ENCODE measurements around the gene ARID1B. TPM values are rescaled to one million over a fixed set of nuclear protein-coding genes. Genes with fewer than 3 reads are reported as not detected.

ARID1B gene
- total and polyA plus RNA-seq, 5 donors: 18.3 to 59.6 (median 53.8) TPM

DNA sequence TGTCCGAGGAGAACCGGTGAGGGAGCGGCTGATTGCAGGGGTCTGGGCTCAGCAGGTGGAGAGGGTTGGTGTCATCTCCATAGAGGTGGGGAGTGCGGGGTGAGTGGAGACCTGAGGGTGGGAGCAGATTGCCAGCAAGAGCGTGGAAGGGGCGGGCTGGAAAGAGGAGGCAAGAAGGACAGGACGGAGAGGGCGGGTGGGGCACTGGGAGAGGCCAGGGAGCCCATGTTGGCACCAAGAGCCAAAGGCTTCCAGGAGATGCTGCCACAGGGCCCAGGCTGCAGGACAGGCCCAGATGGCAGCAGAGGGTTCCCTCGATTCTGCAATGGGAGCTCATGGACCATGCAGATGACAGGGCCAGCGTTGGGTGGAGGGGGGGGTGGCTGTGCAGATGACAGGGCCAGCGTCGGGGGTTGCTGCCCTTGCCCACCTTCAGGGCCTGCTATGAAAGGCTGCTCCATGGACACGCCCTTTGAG, 440.8 kb downstream of the ARID1B start:
- intact Hi-C loops (cut with DNase I): no loop called here
- Histone ChIP-seq H3K27ac (ENCODE audit: low read length) (no peak overlapping the region), H3K4me3 (ENCODE audit: low read length) (no peak overlapping the region), H3K27me3 (ENCODE audit: control insufficient read depth, insufficient read depth) (no peaks in the 10 kb centered on the region), H3K9me3 (ENCODE audit: control insufficient read depth, low read length) (no peaks in the 10 kb centered on the region), H3K4me1 (ENCODE audit: control insufficient read depth, insufficient read depth, low read length) (no peaks in the 10 kb centered on the region)
- no peak for ATAC-seq
- DNase-seq: no peak
- 92% methylated on average over 13 of the region's 13 CpGs for WGBS

DNA sequence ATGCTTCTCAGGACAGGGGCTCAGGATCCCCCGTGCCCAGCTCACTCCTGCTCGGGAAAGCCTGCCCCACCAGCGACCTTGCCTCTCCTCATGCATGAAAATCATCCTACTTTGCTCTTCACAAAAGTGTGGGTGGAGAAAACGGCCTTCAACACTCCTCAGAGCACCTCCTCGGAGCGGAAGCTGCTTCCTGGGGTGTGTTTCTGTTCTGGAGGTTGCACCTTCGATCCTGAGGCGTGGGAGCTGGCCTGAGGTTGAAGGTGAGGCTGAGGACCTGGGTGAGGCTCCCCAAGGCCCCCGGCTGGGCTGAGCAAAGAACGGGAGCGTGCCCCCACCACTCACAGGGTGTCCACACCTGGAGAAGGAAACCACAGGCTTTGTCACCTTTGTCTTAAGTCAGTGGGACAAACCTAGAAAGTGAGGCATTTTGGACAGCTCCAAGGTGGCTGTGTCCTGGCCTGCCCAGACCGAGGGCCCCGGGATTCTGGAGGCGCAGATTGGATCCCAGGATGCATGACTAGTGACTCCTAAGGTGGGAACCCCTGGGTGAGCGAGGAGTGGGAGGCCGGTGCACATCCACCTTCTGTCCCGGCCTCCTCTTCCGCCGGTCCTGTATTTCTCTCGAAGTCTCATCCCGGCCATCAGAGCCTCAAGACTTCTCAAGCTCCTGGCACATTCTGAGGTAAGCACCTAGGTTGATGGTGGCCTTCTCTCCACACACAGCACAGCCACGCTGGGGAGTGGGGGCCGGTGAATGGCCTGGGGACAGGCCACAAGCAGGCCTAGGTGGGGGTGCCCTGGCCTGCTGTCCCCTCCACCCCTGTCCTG, 441.4 kb downstream of the ARID1B start:
- H3K4me3 ChIP-seq (ENCODE audit: low read length): no peak overlapping the region
- 92% methylated on average over 23 of the region's 23 CpGs for WGBS

DNA sequence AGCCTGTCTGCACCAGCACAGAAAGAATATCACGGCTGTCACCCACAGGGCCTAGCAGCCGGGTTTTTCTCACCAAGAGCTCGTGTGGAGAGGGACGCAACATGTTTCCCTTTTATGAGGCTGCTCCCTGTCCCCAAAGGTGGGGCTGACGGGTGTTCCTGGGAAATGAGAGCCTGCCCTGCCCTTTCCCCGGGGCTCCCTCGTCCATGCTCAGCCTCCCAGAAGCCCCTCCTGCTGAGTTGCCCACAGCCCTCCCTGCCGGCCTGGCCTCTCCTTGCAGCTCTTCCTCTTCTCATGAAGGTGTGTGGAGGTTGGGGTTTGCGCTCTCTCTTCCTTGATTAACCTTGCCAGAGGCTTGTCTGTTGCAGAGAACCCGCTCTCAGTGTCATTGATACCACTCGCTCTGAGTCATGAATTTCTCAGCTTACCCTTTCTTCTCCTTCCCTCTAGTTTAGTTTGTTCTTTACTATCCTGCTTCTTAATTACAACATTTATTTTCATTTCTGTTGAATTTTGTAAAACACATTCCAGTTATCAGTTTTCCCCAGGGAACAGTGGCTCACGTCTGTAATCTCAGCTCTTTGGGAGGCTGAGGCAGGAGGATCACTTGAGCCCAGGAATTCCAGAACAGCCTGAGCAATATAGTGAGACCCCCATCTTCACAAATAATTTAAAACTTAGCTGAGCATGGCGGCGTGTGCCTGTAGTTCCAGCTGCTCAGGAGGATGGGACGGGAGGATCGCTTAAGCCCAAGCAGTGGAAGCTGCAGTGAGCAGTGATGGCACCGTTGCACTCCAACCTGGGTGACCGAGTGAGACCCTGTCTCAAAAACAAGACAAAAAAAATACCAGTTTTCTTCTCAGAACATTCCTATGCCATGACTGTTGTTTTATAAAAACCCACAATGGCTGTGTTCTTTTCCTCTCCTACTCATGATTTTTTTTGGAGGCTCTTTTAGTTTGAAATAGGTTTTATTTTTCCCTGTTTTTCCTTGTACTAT, 442.3 kb downstream of the ARID1B start:
- 86% methylated on average over 18 of the region's 18 CpGs for WGBS
- Histone ChIP-seq H3K4me1 (ENCODE audit: control insufficient read depth, insufficient read depth, low read length) (no peaks in the 10 kb centered on the region), H3K9me3 (ENCODE audit: control insufficient read depth, low read length) (no peaks in the 10 kb centered on the region), H3K27ac (ENCODE audit: low read length) (no peak overlapping the region), H3K27me3 (ENCODE audit: control insufficient read depth, insufficient read depth) (no peaks in the 10 kb centered on the region), H3K4me3 (ENCODE audit: low read length) (no peak overlapping the region)
- ATAC-seq (no peak), DNase-seq (peak in 1 of 3 donors; percentile 45)
- intact Hi-C loops (cut with DNase I): loop anchor here in 1 of 4 donors (10.0 kb wide), 1 partner anchor 55 kb away; no protein-coding TSS in a partner anchor

More for the DNA sequence above, 441.4 kb downstream of the ARID1B start:
- Histone ChIP-seq H3K4me1 (ENCODE audit: control insufficient read depth, insufficient read depth, low read length) (no peaks in the 10 kb centered on the region), H3K9me3 (ENCODE audit: control insufficient read depth, low read length) (no peaks in the 10 kb centered on the region), H3K27ac (ENCODE audit: low read length) (no peak overlapping the region), H3K27me3 (ENCODE audit: control insufficient read depth, insufficient read depth) (no peaks in the 10 kb centered on the region)
- peak in 1 of 3 donors; percentile 39 for DNase-seq
- intact Hi-C loops (cut with DNase I): no loop called here
- no peak for ATAC-seq

DNA sequence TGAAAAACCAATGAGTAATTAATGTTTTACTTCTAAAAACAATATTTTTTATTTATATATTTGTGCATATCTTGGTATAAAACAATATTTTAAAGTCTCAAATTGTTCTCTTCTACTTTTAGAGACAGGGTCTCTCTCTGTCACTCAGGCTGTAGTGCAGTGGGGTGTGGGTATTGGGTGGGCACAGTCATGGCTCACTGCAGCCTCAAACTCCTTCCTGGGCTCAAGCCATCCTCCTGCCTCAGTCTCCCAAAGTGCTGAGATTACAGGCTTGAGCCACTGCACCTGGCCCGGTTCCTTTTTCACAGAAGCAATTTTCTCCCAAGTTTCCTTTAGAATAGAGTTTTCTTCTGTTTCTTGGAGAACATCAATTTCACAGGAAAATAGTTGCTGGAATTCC, 443.3 kb downstream of the ARID1B start:
- 92% methylated on average over 1 of the region's 1 CpG for WGBS
- H3K9me3 ChIP-seq (ENCODE audit: control insufficient read depth, low read length): no peaks in the 10 kb centered on the region
- no peaks in the 10 kb centered on the region for H3K4me1 ChIP-seq (ENCODE audit: control insufficient read depth, insufficient read depth, low read length)
- ATAC-seq (no peak), DNase-seq (peak in 1 of 3 donors; percentile 5)
- H3K27me3 ChIP-seq (ENCODE audit: control insufficient read depth, insufficient read depth): no peaks in the 10 kb centered on the region
- no peak overlapping the region for H3K27ac ChIP-seq (ENCODE audit: low read length)
- intact Hi-C loops (cut with DNase I): loop anchor here in 1 of 4 donors (10.0 kb wide), 1 partner anchor 54 kb away; no protein-coding TSS in a partner anchor
- H3K4me3 ChIP-seq (ENCODE audit: low read length): no peak overlapping the region

DNA sequence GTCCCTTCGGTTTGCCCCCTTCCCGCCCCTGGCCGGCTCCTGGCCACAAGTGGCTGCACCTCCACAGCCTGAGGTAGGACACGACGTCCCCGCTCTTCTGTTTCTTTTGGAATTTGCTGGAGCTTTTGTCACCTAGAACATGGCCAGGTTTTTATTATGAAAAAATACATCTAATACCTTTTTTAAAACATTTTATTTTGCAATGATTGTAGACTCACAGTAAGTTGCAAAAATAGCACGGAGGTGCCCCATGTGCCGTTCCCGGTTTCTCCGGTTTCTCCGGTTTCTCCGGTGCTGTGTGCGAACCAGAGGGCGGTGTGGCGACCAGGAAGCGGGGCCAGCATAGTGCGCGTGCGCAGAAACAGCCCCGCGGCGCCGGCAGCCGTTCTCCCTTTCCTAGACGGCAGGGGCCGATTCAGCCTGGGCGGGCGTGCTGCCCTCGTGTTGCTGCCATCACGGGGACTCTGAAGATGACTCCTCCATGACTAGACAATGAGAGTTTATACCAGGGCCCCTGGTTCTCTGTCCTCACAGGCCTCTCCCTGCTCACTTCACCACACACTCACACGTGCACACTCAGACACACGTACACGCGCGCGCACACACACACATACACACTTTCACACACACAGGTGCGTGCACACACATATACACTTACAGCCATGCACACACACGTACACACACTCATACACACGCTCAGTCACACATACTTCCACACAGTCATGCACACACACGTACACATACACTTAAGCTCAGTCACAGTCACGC, 444.1 kb downstream of the ARID1B start:
- intact Hi-C loops (cut with DNase I): loop anchor here in 1 of 4 donors (10.0 kb wide), 1 partner anchor 54 kb away; no protein-coding TSS in a partner anchor
- Histone ChIP-seq H3K9me3 (ENCODE audit: control insufficient read depth, low read length) (no peaks in the 10 kb centered on the region), H3K4me3 (ENCODE audit: low read length) (peak overlapping the region; percentile 59), H3K27ac (ENCODE audit: low read length) (no peak overlapping the region), H3K4me1 (ENCODE audit: control insufficient read depth, insufficient read depth, low read length) (no peaks in the 10 kb centered on the region), H3K27me3 (ENCODE audit: control insufficient read depth, insufficient read depth) (no peaks in the 10 kb centered on the region)
- ATAC-seq (peak; percentile 65 to 79), DNase-seq (peak; percentile 86 to 93 (median 93))
- 24% methylated on average over 41 of the region's 41 CpGs for WGBS

DNA sequence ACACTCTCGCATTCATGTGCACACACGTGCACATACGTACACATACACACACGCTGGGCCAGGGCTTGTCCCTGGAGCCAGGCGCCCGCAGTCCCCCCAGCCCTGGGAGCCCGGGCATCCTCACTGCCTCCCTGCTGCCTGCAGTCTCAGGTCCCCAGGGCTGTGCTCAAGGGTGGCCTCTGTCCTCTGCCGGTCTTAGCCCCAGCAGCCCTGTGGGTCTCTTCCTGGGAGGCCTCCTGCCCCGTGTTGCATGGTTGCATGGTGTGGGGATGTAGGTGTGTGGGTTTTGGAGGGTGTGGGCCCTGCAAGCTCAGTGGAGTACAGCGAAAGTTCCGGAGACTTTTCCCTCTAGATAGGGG, 444.6 kb downstream of the ARID1B start:
- ATAC-seq (peak; percentile 1), DNase-seq (peak in 1 of 3 donors; percentile 48)
- Histone ChIP-seq H3K27ac (ENCODE audit: low read length) (no peak overlapping the region), H3K9me3 (ENCODE audit: control insufficient read depth, low read length) (no peaks in the 10 kb centered on the region), H3K27me3 (ENCODE audit: control insufficient read depth, insufficient read depth) (no peaks in the 10 kb centered on the region), H3K4me3 (ENCODE audit: low read length) (no peak overlapping the region), H3K4me1 (ENCODE audit: control insufficient read depth, insufficient read depth, low read length) (no peaks in the 10 kb centered on the region)
- intact Hi-C loops (cut with DNase I): loop anchor here in 1 of 4 donors (10.0 kb wide), 1 partner anchor 53 kb away; no protein-coding TSS in a partner anchor
- 89% methylated on average over 11 of the region's 11 CpGs for WGBS

DNA sequence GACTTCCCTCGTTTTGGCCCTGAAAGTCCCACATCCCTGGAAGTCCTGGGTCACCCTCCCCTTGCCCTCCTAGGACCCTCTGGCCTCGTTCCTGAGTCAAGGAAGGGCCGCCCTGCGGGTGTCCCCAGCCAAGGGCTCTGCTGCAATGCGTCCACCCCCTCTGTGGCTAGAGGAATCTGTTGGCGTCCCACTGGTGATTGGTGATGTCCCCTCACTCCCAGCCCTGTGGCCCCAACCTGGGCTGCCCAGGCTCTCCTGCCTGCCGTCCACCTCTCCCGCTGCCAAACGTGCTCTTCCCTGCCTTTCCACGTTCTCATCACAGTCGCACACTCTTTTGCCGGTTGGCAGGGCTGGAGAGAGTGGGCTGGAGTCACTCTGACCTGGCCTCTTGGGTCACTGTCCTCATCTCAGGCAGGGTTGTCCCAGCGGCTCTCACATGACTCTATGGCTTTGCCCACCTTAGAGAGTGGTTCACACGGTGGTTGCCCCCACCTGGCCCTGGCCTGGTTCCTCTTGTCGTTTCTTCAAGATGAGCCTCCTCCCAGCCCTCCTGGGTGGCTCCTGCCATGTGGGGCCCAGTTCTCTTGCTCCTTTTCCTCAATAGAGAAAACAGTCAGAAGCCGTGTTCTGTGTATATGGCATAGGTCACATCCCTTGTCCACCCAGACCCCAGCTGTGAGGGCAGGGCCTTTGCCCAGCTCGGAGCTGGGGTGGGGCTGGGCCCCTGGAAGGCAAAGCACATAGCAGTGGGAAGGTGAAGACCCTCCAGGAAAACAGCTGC, 445.2 kb downstream of the ARID1B start:
- no peak for ATAC-seq

DNA sequence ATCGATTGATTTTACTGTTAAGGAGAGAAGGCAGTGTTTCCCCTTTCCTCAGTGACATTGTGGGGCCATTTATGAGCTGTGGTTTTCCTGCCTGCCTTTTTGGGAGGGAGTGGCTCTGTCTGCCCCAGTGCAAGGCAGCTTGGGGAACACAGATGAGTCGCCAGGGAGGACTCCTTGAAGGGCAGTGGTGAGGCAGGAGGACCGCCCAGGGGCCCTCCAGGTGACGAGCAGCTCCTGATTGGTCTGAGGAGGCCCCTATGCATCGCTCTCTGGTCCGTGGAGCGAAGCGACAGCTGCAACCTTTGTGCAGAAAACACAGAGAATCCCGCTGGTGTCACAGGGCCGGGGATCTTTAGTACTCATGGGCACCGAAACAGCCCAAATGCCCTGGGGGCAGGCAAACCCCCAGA, 445.8 kb downstream of the ARID1B start:
- intact Hi-C loops (cut with DNase I): loop anchor here in 1 of 4 donors (10.0 kb wide), 1 partner anchor 52 kb away; no protein-coding TSS in a partner anchor
- no peak overlapping the region for H3K27ac ChIP-seq (ENCODE audit: low read length)
- no peaks in the 10 kb centered on the region for H3K27me3 ChIP-seq (ENCODE audit: control insufficient read depth, insufficient read depth)
- WGBS: 87% methylated on average over 11 of the region's 11 CpGs
- H3K9me3 ChIP-seq (ENCODE audit: control insufficient read depth, low read length): no peaks in the 10 kb centered on the region
- no peaks in the 10 kb centered on the region for H3K4me1 ChIP-seq (ENCODE audit: control insufficient read depth, insufficient read depth, low read length)
- DNase-seq (no peak), ATAC-seq (no peak)
- no peak overlapping the region for H3K4me3 ChIP-seq (ENCODE audit: low read length)

More for the DNA sequence above, 445.2 kb downstream of the ARID1B start:
- 91% methylated on average over 17 of the region's 17 CpGs for WGBS
- H3K27me3 ChIP-seq (ENCODE audit: control insufficient read depth, insufficient read depth): no peaks in the 10 kb centered on the region
- peak in 1 of 3 donors; percentile 42 for DNase-seq
- H3K9me3 ChIP-seq (ENCODE audit: control insufficient read depth, low read length): no peaks in the 10 kb centered on the region
- H3K27ac ChIP-seq (ENCODE audit: low read length): no peak overlapping the region
- no peak overlapping the region for H3K4me3 ChIP-seq (ENCODE audit: low read length)
- intact Hi-C loops (cut with DNase I): loop anchor here in 1 of 4 donors (10.0 kb wide), 1 partner anchor 52 kb away; no protein-coding TSS in a partner anchor
- H3K4me1 ChIP-seq (ENCODE audit: control insufficient read depth, insufficient read depth, low read length): no peaks in the 10 kb centered on the region

DNA sequence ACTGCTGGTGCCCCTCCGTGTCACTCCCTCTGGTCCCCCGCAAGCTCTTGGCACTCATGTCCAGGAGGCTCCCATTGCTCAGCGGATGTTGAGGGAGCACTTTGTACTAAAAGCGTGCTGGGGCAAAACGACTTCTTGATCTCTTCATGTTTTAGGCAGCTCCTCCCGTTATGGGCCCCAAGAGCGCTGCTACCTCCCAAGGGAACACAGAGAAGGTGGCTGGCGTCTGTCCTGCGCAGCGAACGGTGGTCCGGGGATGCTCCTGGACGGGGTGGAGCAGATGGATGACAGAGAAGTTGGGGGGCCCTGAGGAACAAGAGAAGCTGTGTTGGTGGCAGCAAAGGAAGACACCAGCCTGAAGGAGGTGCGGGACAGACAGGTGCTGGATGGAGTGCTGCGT, 446.3 kb downstream of the ARID1B start:
- intact Hi-C loops (cut with DNase I): loop anchor here in 1 of 4 donors (10.0 kb wide), 1 partner anchor 51 kb away; no protein-coding TSS in a partner anchor
- 94% methylated on average over 15 of the region's 15 CpGs for WGBS
- no peaks in the 10 kb centered on the region for H3K27me3 ChIP-seq (ENCODE audit: control insufficient read depth, insufficient read depth)
- H3K4me1 ChIP-seq (ENCODE audit: control insufficient read depth, insufficient read depth, low read length): no peaks in the 10 kb centered on the region
- DNase-seq (peak in 1 of 3 donors; percentile 40), ATAC-seq (no peak)
- H3K9me3 ChIP-seq (ENCODE audit: control insufficient read depth, low read length): no peaks in the 10 kb centered on the region
- H3K27ac ChIP-seq (ENCODE audit: low read length): no peak overlapping the region
- no peak overlapping the region for H3K4me3 ChIP-seq (ENCODE audit: low read length)

Measured in right cardiac atrium (tissue), 5 donors.